Activated T-helper 1 cell treated with anti-CD3 and anti-CD28 coated beads, Interleukin-12 subunit alpha, Interleukin-12 subunit beta, Interleukin-2, Interleukin-4 antibody, amounts not matched to agents 30 ng/mL and 10 ng/mL and 1 ng/mL, durations not matched to agents 14 hours and 24 hours and 36 hours (primary cell): Measurements from ENCODE around the gene CT45A3. TPM values are rescaled to one million over a fixed set of nuclear protein-coding genes. Genes with fewer than 3 reads are reported as not detected.
"Not testable (repeated sequence)": the region's sequence is repeated elsewhere in the genome, so short reads cannot be mapped to it uniquely, and the experiment has no call there.

ENCODE experiments used
- DNase-seq: peaks from one replicate; pipeline ENCODE4 v3.0.0; 2021; ENCODE audit warnings: low spot score
- H3K27ac Mint-ChIP-seq: one replicate; pipeline ENCODE4 v1.8.0; 2021; ENCODE audit warnings: mild to moderate bottlenecking, mixed read lengths
- H3K27me3 Mint-ChIP-seq: one replicate; pipeline ENCODE4 v1.8.0; 2022; ENCODE audit warnings: mild to moderate bottlenecking, moderate library complexity, mixed read lengths; ENCODE audit not compliant: insufficient read depth
- H3K36me3 Mint-ChIP-seq: one replicate; pipeline ENCODE4 v1.8.0; 2021; ENCODE audit warnings: low read depth, mixed read lengths
- H3K4me1 Mint-ChIP-seq: one replicate; pipeline ENCODE4 v1.8.0; 2021; ENCODE audit warnings: low read depth, mixed read lengths
- H3K4me3 Mint-ChIP-seq: one replicate; pipeline ENCODE4 v1.8.0; 2021; ENCODE audit warnings: mild to moderate bottlenecking, moderate library complexity, mixed read lengths
- H3K9me3 Mint-ChIP-seq: one replicate; pipeline ENCODE4 v1.8.0; 2021; ENCODE audit warnings: mixed read lengths
- intact Hi-C: fragments of 100-400 bp; cut with micrococcal nuclease; formaldehyde crosslinking; loops from one replicate; pipeline ENCODE4 v1.15.1; 2024
- total RNA-seq: library from RNA; stranded (reverse); gene quantifications from 2 replicates; pipeline ENCODE4 v1.2.3, GENCODE V29; 2022

CT45A3 gene, protein sequence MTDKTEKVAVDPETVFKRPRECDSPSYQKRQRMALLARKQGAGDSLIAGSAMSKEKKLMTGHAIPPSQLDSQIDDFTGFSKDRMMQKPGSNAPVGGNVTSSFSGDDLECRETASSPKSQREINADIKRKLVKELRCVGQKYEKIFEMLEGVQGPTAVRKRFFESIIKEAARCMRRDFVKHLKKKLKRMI
- total RNA-seq, result not detected in 2 replicates

GRCh38 chrX:135768091-135768490 is at the start of gene CT45A3:
TSS of gene CT45A3 (minus strand) at chrX:135768191. CDS start at chrX:135764444, 3,747 bp downstream.
- H3K36me3 Mint-ChIP-seq, intact Hi-C loops, H3K4me1 Mint-ChIP-seq: not testable (repeated sequence)

DNA sequence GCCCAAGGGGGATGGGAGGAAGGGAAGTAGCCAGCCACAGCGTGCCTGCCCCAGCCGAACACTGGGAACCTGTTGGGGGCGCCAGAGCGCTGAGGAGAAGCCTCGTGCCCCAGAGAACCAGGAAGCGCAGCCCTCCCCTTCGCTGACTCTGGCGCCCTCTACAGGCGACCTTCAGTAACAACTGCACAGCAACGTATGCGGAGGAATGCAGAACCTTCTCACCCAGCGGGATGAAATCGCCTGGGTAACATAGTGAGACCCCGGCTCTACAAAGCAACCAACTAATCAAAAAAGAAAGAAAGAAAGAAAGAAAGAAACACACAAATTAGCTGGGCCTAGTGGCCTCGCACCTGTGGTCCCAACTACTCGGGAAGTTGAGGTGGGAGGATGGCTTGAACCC is 34.7 kb upstream of the CT45A3 start, which contains the start of gene CT45A6:
Gene CT45A6, minus strand, starts transcription at position 101 of the 400 bp plus-strand sequence. CDS start 3,794 bp downstream, outside the sequence.
- H3K4me1 Mint-ChIP-seq, H3K27me3 Mint-ChIP-seq, H3K36me3 Mint-ChIP-seq, intact Hi-C loops, DNase-seq, H3K9me3 Mint-ChIP-seq, H3K27ac Mint-ChIP-seq, H3K4me3 Mint-ChIP-seq: not testable (repeated sequence)

More at GRCh38 chrX:135768091-135768490, at the start of gene CT45A3:
- H3K9me3 Mint-ChIP-seq, H3K4me3 Mint-ChIP-seq, H3K27me3 Mint-ChIP-seq, DNase-seq, H3K27ac Mint-ChIP-seq: not testable (repeated sequence)

DNA sequence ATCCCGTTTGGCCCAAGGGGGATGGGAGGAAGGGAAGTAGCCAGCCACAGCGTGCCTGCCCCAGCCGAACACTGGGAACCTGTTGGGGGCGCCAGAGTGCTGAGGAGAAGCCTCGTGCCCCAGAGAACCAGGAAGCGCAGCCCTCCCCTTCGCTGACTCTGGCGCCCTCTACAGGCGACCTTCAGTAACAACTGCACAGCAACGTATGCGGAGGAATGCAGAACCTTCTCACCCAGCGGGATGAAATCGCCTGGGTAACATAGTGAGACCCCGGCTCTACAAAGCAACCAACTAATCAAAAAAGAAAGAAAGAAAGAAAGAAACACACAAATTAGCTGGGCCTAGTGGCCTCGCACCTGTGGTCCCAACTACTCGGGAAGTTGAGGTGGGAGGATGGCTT is 17.4 kb upstream of the CT45A3 start, which contains the start of gene CT45A5:
Gene CT45A5, minus strand, starts transcription at position 101 of the 400 bp plus-strand sequence. CDS start 3,774 bp downstream, outside the sequence.
- H3K36me3 Mint-ChIP-seq, H3K27me3 Mint-ChIP-seq, H3K4me1 Mint-ChIP-seq, H3K27ac Mint-ChIP-seq, intact Hi-C loops, H3K9me3 Mint-ChIP-seq, DNase-seq, H3K4me3 Mint-ChIP-seq: not testable (repeated sequence)

GRCh38 chrX:135744739-135745138 is 23.3 kb downstream of the CT45A3 start:
- H3K27ac Mint-ChIP-seq, H3K36me3 Mint-ChIP-seq, H3K27me3 Mint-ChIP-seq, H3K9me3 Mint-ChIP-seq, DNase-seq, intact Hi-C loops, H3K4me1 Mint-ChIP-seq, H3K4me3 Mint-ChIP-seq: not testable (repeated sequence)

DNA sequence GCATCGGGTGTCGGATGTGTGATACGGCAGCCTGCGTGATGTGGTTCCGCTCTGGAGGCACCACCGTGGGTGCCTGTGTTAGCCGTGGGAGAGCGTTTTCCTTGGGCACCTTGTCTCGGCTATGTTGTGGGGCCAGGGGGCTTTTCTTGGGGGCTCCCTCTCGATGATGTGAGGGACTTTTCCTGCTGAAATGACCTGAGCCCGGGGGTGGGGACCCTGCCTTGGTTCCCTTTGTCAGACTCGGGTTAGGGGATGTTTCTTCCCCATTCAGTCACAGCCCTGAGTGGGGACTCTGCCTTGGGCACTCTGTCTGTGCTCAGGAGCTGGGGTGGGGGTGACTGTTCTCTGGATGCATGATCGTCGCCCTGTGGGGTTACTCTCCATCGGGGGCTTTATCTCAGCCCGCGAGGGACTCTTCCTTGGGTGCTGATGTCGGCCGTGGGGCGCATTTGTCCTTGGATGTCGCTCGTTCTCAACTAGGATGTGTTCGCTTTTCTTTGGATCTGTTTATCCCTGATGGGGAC is 26.7 kb downstream of the CT45A3 start:
- Mint-ChIP-seq H3K27ac (no peak overlapping the region), H3K36me3 (no peaks in the 10 kb centered on the region), H3K4me1 (no peaks in the 10 kb centered on the region), H3K4me3 (no peak overlapping the region), H3K27me3 (no peaks in the 10 kb centered on the region), H3K9me3 (no peaks in the 10 kb centered on the region)
- DNase-seq, result no peak
- intact Hi-C loops, result no loop called here

DNA sequence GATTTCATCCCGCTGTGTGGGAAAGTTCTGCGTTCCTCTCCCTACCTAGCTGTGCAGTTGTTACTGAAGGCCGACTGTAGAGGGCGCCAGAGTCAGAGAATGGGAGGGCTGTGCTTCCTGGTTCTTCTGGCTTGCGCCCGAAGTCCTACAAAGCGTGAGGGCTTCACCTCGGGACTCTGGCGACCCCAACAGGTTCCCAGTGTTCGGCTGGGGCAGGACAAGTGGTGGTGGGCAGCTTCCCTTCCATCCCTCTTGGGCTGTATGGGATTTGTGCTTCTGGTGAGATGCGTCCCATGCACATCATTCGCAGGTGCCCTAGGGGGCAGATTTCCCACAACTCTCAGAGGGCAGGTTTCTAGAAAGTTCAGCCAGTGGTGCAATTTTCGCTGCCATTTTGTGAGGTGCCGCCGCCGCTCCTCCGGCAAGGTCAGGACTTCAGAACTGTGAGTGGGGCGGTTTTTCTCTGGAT is 27.3 kb downstream of the CT45A3 start:
- intact Hi-C loops, result no loop called here
- no peaks in the 10 kb centered on the region for H3K27me3 Mint-ChIP-seq
- no peaks in the 10 kb centered on the region for H3K36me3 Mint-ChIP-seq
- no peaks in the 10 kb centered on the region for H3K4me1 Mint-ChIP-seq
- peak overlapping the region; percentile 22 for H3K4me3 Mint-ChIP-seq
- H3K27ac Mint-ChIP-seq, result no peak overlapping the region
- DNase-seq, result peak; percentile 11
- H3K9me3 Mint-ChIP-seq, result no peaks in the 10 kb centered on the region

DNA sequence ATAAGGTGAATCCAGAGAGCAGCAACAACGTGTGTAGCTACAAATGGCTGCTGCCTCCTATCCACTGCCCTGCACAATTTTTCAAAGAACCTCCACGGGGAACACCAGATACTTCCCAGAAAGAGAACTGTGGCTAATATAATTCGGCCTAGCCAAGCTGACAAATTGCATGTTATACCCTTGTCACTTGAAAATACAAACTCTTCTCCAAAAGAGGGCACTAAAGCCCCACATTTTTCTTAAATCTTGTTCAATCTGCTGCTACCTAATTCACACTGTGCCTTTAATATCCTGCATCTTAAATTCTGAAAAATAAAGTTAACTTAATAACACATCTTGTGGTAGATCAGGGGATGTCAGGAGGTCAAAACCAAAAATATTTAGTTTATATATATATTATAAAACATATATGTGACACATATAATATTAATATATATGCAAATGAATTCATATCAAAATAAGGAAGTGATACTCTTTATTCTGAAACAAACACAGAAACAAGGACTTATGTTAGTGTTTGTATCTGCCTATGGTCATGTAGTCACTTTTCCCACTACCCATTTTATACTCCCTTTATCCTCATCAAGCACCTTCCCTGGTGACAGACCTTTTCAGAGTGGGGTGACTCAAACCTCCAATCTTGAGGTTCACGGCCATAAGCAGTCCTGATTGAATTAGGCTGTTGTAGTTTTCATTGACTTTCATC is 30.5 kb downstream of the CT45A3 start:
- Mint-ChIP-seq H3K9me3 (no peaks in the 10 kb centered on the region), H3K27me3 (no peaks in the 10 kb centered on the region), H3K27ac (no peak overlapping the region), H3K36me3 (no peaks in the 10 kb centered on the region), H3K4me3 (no peak overlapping the region), H3K4me1 (no peaks in the 10 kb centered on the region)
- intact Hi-C loops, result no loop called here
- no peak for DNase-seq

- H3K4me1 Mint-ChIP-seq, DNase-seq, H3K27me3 Mint-ChIP-seq, H3K27ac Mint-ChIP-seq, H3K36me3 Mint-ChIP-seq, H3K4me3 Mint-ChIP-seq, intact Hi-C loops, H3K9me3 Mint-ChIP-seq: not testable (repeated sequence)
These were observed 33.3 kb downstream of the CT45A3 start for GRCh38 chrX:135734666-135735065.

DNA sequence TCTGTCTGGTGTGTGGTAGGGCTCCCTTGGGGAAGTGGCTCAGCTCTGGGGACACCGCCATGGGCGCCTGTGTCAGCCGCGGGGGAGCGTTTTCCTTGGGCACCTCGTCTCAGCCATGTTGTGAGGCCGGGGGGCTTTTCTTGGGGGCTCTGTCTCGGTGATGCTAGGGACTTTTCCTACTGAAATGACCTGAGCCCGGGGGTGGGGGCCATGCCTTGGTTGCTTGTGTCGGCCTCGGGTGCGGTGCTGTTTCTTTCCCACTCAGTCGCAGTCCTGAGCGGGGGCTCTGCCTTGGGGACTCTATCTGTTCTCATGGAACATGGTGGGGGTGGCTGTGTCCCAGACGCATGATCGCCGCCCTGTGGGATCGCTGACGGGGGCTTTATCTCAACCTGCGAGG is 54.2 kb downstream of the CT45A3 start:
- H3K27ac Mint-ChIP-seq, result no peak overlapping the region
- H3K27me3 Mint-ChIP-seq, result no peaks in the 10 kb centered on the region
- DNase-seq, result no peak
- no peaks in the 10 kb centered on the region for H3K9me3 Mint-ChIP-seq
- no peak overlapping the region for H3K4me3 Mint-ChIP-seq
- H3K36me3 Mint-ChIP-seq, result no peaks in the 10 kb centered on the region
- H3K4me1 Mint-ChIP-seq, result no peaks in the 10 kb centered on the region
- intact Hi-C loops, result no loop called here

DNA sequence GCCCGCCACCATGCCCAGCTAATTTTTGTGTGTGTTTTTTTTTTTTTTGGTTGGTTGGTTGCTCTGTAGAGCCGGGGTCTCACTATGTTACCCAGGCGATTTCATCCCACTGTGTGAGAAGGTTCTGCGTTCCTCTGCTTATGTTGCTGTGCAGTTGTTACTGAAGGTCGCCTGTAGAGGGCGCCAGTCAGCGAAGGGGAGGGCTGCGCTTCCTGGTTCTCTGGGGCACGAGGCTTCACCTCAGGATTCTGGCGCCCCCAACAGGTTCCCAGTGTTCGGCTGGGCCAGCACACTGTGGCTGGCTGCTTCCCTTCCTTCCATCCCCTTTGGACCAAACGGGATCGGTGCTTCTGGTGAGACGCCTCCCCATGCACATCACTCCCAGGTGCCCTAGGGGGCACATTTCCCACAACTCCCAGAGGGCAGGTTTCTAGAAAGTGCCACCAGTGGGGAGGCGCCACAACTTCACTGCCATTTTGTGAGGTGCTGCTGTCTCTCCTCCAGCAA is 54.8 kb downstream of the CT45A3 start, which contains the start of gene CT45A1:
Gene CT45A1, plus strand, starts transcription at position 457 of the 507 bp plus-strand sequence. CDS start 5,302 bp downstream, outside the sequence.
- H3K4me1 Mint-ChIP-seq, intact Hi-C loops, H3K36me3 Mint-ChIP-seq, H3K27me3 Mint-ChIP-seq, DNase-seq, H3K9me3 Mint-ChIP-seq, H3K27ac Mint-ChIP-seq, H3K4me3 Mint-ChIP-seq: not testable (repeated sequence)

Other genes starting within 250 kb of the CT45A3 start
- 38.3 and 38.7 TPM in 2 replicates for gene INTS6L, start 247.5 kb downstream of the CT45A3 start, total RNA-seq
- gene CT45A1, start 54.6 kb downstream of the CT45A3 start, total RNA-seq, result not detected in 2 replicates
- not detected in 2 replicates for gene CT45A5, start 17.3 kb upstream of the CT45A3 start, total RNA-seq
- not detected in 2 replicates for gene CT45A6, start 34.6 kb upstream of the CT45A3 start, total RNA-seq
- not detected in 2 replicates for gene CT45A2, start 51.8 kb upstream of the CT45A3 start, total RNA-seq
- gene CT45A7, start 69.1 kb upstream of the CT45A3 start, total RNA-seq, result not detected in 2 replicates
- gene CT45A8, start 86.3 kb upstream of the CT45A3 start, total RNA-seq, result not detected in 2 replicates
- gene CT45A9, start 103.6 kb upstream of the CT45A3 start, total RNA-seq, result not detected in 2 replicates
- gene CT45A10, start 125.3 kb upstream of the CT45A3 start, total RNA-seq, result not detected in 2 replicates
- not detected in 2 replicates for gene SAGE1, start 125.5 kb upstream of the CT45A3 start, total RNA-seq
- gene MMGT1, start 205.8 kb upstream of the CT45A3 start, total RNA-seq, result 25.2 and 26.4 TPM in 2 replicates
- 12.7 and 13.4 TPM in 2 replicates for gene SLC9A6, start 217.2 kb upstream of the CT45A3 start, total RNA-seq